A549 (cell line): ENCODE measurements around the gene TMEM164. TPM values are rescaled to one million over a fixed set of nuclear protein-coding genes. Genes with fewer than 3 reads are reported as not detected.
A peak's percentile ranks its signal among the peaks of the same experiment; 100 is the strongest.

ENCODE experiments used
- ATAC-seq, 2 experiments: fragments of 200-7000 bp in 1 of 2; fragments of >200 bp in 1 of 2; cut with Nextera tagmentation in 1 of 2; cut with Tn5 transposase in 1 of 2; 3 replicates each; pipeline versions ENCODE4 v1.8.0 to v1.9.1; 2018 to 2020; ENCODE audit warnings: mild to moderate bottlenecking in 1 of 2, moderate library complexity in 1 of 2
- CTCF ChIA-PET: fragments of 300-600 bp; sonication (Branson Sonifier 250); formaldehyde crosslinking; extraction: SDS; loops from one replicate; lab custom pipeline; 2021; ENCODE audit warnings: antibody characterized with exemption, inconsistent platforms; lab: Yijun Ruan, JAX
- POLR2A ChIA-PET: fragments of 350-600 bp; formaldehyde crosslinking; extraction: SDS; loops from one replicate; lab custom pipeline; 2021; ENCODE audit warnings: antibody characterized with exemption, inconsistent platforms; lab: Yijun Ruan, JAX
- DNase-seq, 2 experiments: peaks; one replicate each; pipeline versions ENCODE4 v3.0.0 to v3.0.0-alpha.2; 2011 to 2016; ENCODE audit warnings: low read depth in 1 of 2, low spot score in 1 of 2
- FAIRE-seq: peaks from 2 replicates; lab custom pipeline; 2011; peaks lifted over from hg19 to GRCh38; lab: Jason Lieb, UNC
- H3K27ac ChIP-seq, 2 experiments: fragments of >200 bp; sonication (Bioruptor Twin); formaldehyde crosslinking; 3 replicates each; pipeline ENCODE4 v1.5.1; 2016 to 2017
- H3K4me1 ChIP-seq: fragments of >200 bp; sonication (Bioruptor Twin); formaldehyde crosslinking; 3 replicates; pipeline ENCODE4 v1.6.1; 2016
- H3K4me2 ChIP-seq: fragments of >200 bp; sonication (Bioruptor Twin); formaldehyde crosslinking; 3 replicates; pipeline ENCODE4 v1.6.1; 2016
- H3K4me3 ChIP-seq: fragments of >200 bp; sonication (Bioruptor Twin); formaldehyde crosslinking; 3 replicates; pipeline ENCODE4 v1.5.1; 2016
- H3K9me3 ChIP-seq: fragments of >200 bp; sonication (Bioruptor Twin); formaldehyde crosslinking; 3 replicates; pipeline ENCODE4 v1.6.1; 2016
- BCL3 ChIP-seq: fragments of >200 bp; sonication (Bioruptor Twin); formaldehyde crosslinking; IDR thresholded peaks from 3 replicates; pipeline ENCODE4 v1.6.1; 2016
- BHLHE40 ChIP-seq: IDR thresholded peaks from 2 replicates; pipeline ENCODE4 v1.6.1; 2012; ENCODE audit warnings: low read depth, low read length, inconsistent platforms
- CBX2 ChIP-seq: fragments of 200-600 bp; sonication (generic); IDR thresholded peaks from 2 replicates; pipeline ENCODE4 v1.6.1; 2016; ENCODE audit warnings: low read depth, mild to moderate bottlenecking, borderline replicate concordance
- CEBPB ChIP-seq, 2 experiments: fragments of >200 bp in 1 of 2; sonication (Bioruptor Twin) in 1 of 2; formaldehyde crosslinking in 1 of 2; IDR thresholded peaks; 2 replicates each; pipeline ENCODE4 v1.6.1; 2012 to 2016
- E2F6 ChIP-seq: IDR thresholded peaks from 2 replicates; pipeline ENCODE4 v1.6.1; 2012; ENCODE audit warnings: low read depth, borderline replicate concordance
- EHMT2 ChIP-seq: fragments of 200-600 bp; sonication (generic); IDR thresholded peaks from 2 replicates; pipeline ENCODE4 v1.6.1; 2016; ENCODE audit warnings: antibody characterized with exemption, low read depth, mild to moderate bottlenecking, moderate library complexity
- FOSL2 ChIP-seq, 2 experiments: fragments of 450-650 bp in 1 of 2; fragments of >200 bp in 1 of 2; sonication (Bioruptor Twin) in 1 of 2; formaldehyde crosslinking; IDR thresholded peaks; 2 replicates each; pipeline versions ENCODE4 v1.5.0 to v1.6.1; 2016 to 2020; ENCODE audit warnings: mild to moderate bottlenecking in 1 of 2, moderate library complexity in 1 of 2
- FOXS1 ChIP-seq: fragments of 250-450 bp; sonication (Bioruptor Pico); IDR thresholded peaks from 2 replicates; pipeline ENCODE4 v1.5.0; 2020; ENCODE audit warnings: mild to moderate bottlenecking, moderate library complexity
- HDAC2 ChIP-seq: fragments of 200-600 bp; sonication (generic); IDR thresholded peaks from 2 replicates; pipeline ENCODE4 v1.6.1; 2016
- HMGXB4 ChIP-seq: fragments of 250-450 bp; sonication (Bioruptor Pico); IDR thresholded peaks from 2 replicates; pipeline ENCODE4 v1.5.0; 2021; ENCODE audit warnings: mild to moderate bottlenecking, moderate library complexity, borderline replicate concordance
- HOXA7 ChIP-seq: fragments of 250-450 bp; sonication (Bioruptor Pico); IDR thresholded peaks from 2 replicates; pipeline ENCODE4 v1.5.0; 2020; ENCODE audit warnings: mild to moderate bottlenecking, moderate library complexity
- JUN ChIP-seq, 2 experiments: fragments of >200 bp; sonication (Bioruptor Twin); formaldehyde crosslinking; IDR thresholded peaks; 2 replicates in 1 of 2; 3 replicates in 1 of 2; pipeline ENCODE4 v1.6.1; 2016 to 2017
- JUNB ChIP-seq: fragments of >200 bp; sonication (Bioruptor Twin); formaldehyde crosslinking; IDR thresholded peaks from 2 replicates; pipeline ENCODE4 v1.6.1; 2016
- MAZ ChIP-seq: fragments of 150-350 bp; IDR thresholded peaks from 2 replicates; pipeline ENCODE4 v1.6.1; 2014; ENCODE audit warnings: antibody characterized with exemption, low read depth, low read length, borderline replicate concordance
- NFE2L2 ChIP-seq: fragments of 150-350 bp; conservative IDR thresholded peaks from 2 replicates; pipeline ENCODE4 v1.6.1; 2014; ENCODE audit warnings: low read length
- POLR2AphosphoS2 ChIP-seq: conservative IDR thresholded peaks from 2 replicates; pipeline ENCODE4 v1.6.1; 2012; ENCODE audit warnings: low read length, improper control_type of control experiment, inconsistent platforms
- RAD21 ChIP-seq, 2 experiments: fragments of >200 bp in 1 of 2; sonication (Bioruptor Twin) in 1 of 2; formaldehyde crosslinking in 1 of 2; IDR thresholded peaks in 1 of 2; conservative IDR thresholded peaks in 1 of 2; 2 replicates in 1 of 2; 3 replicates in 1 of 2; pipeline ENCODE4 v1.6.1; 2012 to 2018; ENCODE audit warnings: inconsistent platforms in 1 of 2
- RARB ChIP-seq: fragments of 250-450 bp; sonication (Bioruptor Pico); IDR thresholded peaks from 2 replicates; pipeline ENCODE4 v1.8.0; 2021; ENCODE audit warnings: mild to moderate bottlenecking, moderate library complexity
- RFX5 ChIP-seq: fragments of 450-650 bp; IDR thresholded peaks from 2 replicates; pipeline ENCODE4 v1.7.1; 2014; ENCODE audit warnings: antibody characterized with exemption, mild to moderate bottlenecking, moderate library complexity
- SMC3 ChIP-seq: fragments of >200 bp; sonication (Bioruptor Twin); formaldehyde crosslinking; IDR thresholded peaks from 3 replicates; pipeline ENCODE4 v1.6.1; 2018; ENCODE audit warnings: inconsistent platforms
- TP53 ChIP-seq: fragments of 250-450 bp; sonication (Bioruptor Pico); IDR thresholded peaks from 2 replicates; pipeline ENCODE4 v1.5.0; 2021; ENCODE audit warnings: mild to moderate bottlenecking, moderate library complexity
- ZFP36 ChIP-seq: fragments of 450-650 bp; IDR thresholded peaks from 2 replicates; pipeline ENCODE4 v1.6.1; 2014; ENCODE audit warnings: borderline replicate concordance; ENCODE audit not compliant: partially characterized antibody
- ZNF302 ChIP-seq: fragments of 250-450 bp; sonication (Bioruptor Pico); IDR thresholded peaks from 2 replicates; pipeline ENCODE4 v1.9.0; 2021; ENCODE audit warnings: inconsistent platforms, mild to moderate bottlenecking, moderate library complexity
- WGBS: methylation state at CpG from one replicate; pipeline ENCODE4 v1.1.6; 2017; ENCODE audit errors: missing lambda C conversion rate; 5-methylcytosine and 5-hydroxymethylcytosine counted together
- polyA plus RNA-seq, 4 experiments: library from polyadenylated mRNA; depleted of rRNA in 3 of 4; stranded (reverse); fragments of >200 nt; fragmentation: RNase III in 1 of 4; extraction: RNeasy Plus Mini Kit Qiagen cat#74134 plus additional on column Dnase treatment in 1 of 4; gene quantifications; 2 replicates in 3 of 4; 3 replicates in 1 of 4; pipeline ENCODE4 v1.2.3, GENCODE V29; 2011 to 2017
- TF ChIP-seq, protein P1 (sequence below): IDR thresholded peaks from 2 replicates; pipeline ENCODE4 v1.6.1; 2012
- TF ChIP-seq, protein P2 (sequence below): IDR thresholded peaks from 2 replicates; pipeline ENCODE4 v1.6.1; 2012

Gene TMEM164
- polyA plus RNA-seq, 2 of the 4 experiments (the other 2 are of a cell fraction), result 32.0 to 43.7 TPM

GRCh38 chrX:110194977-110195376 is 192.1 kb downstream of the TMEM164 start:
- H3K4me1 ChIP-seq, result no peaks in the 10 kb centered on the region
- H3K4me3 ChIP-seq, result no peak overlapping the region
- DNase-seq, result no peak
- H3K27ac ChIP-seq, result no peak overlapping the region
- WGBS, result 88% methylated on average over 3 of the region's 3 CpGs
- no peak for TF ChIP-seq NFE2L2
- no peak for TF ChIP-seq MAZ
- TF ChIP-seq SMC3, result no peak
- no peak for TF ChIP-seq EHMT2
- no peak for TF ChIP-seq FOSL2 (IDR thresholded peaks at IDR 0.05)
- no peak for TF ChIP-seq FOSL2 (CRISPR knock-in tag; IDR thresholded peaks at IDR 0.05)
- no peak for TF ChIP-seq RARB (CRISPR knock-in tag)
- no peak for TF ChIP-seq POLR2AphosphoS2
- no peaks in the 10 kb centered on the region for H3K9me3 ChIP-seq
- ChIA-PET POLR2A (no interaction called here), CTCF (interaction anchor here (1.5 kb wide), 1 partner anchor 27 kb away, joined by 5 read pairs; no protein-coding TSS in a partner anchor)
- peak; percentile 18 for FAIRE-seq
- no peak for ATAC-seq
- no peak overlapping the region for H3K4me2 ChIP-seq

GRCh38 chrX:110201799-110202198 is 198.9 kb downstream of the TMEM164 start:
- no peak for ATAC-seq
- no peak overlapping the region for H3K27ac ChIP-seq
- no peak for DNase-seq
- H3K4me1 ChIP-seq, result peaks cover 12% of the 10 kb centered on the region; the same call in 1 of the 3 replicates
- peak; percentile 36 for FAIRE-seq
- ChIA-PET POLR2A (no interaction called here), CTCF (interaction anchor here (1.6 to 2.0 kb wide), 2 partner anchors 8 kb away, joined by 3 to 6 read pairs; no protein-coding TSS in a partner anchor)
- TF ChIP-seq CEBPB (IDR thresholded peaks at IDR 0.05) (peak in 1 of 2 experiments; percentile 13; a peak in 1 of 4 replicates), SMC3 (no peak)
- WGBS, result 68% methylated on average over 3 of the region's 3 CpGs
- H3K9me3 ChIP-seq, result no peaks in the 10 kb centered on the region
- H3K4me3 ChIP-seq, result no peak overlapping the region
- H3K4me2 ChIP-seq, result no peak overlapping the region

GRCh38 chrX:110204986-110205385 is 202.1 kb downstream of the TMEM164 start:
- ATAC-seq, result no peak
- no peak for FAIRE-seq
- POLR2A ChIA-PET, result no interaction called here
- no peak overlapping the region for H3K4me3 ChIP-seq
- H3K9me3 ChIP-seq, result no peaks in the 10 kb centered on the region
- H3K27ac ChIP-seq, result no peak overlapping the region
- CTCF ChIA-PET, result interaction anchor here (0.9 to 1.1 kb wide), 2 partner anchors 44 to 208 kb away, joined by 3 to 5 read pairs; no protein-coding TSS in a partner anchor
- TF ChIP-seq SMC3 (no peak), HMGXB4 (no peak), ZNF302 (CRISPR knock-in tag) (no peak), NFE2L2 (no peak), FOXS1 (CRISPR knock-in tag) (no peak), JUNB (no peak), JUN (IDR thresholded peaks at IDR 0.05) (no peak), BHLHE40 (no peak), ZFP36 (no peak), HDAC2 (no peak), E2F6 (no peak), CBX2 (no peak), POLR2AphosphoS2 (no peak), BCL3 (no peak), RFX5 (no peak), TP53 (no peak), HOXA7 (CRISPR knock-in tag) (no peak), RAD21 (conservative IDR thresholded peaks at IDR 0.05 in 1 of 2, IDR thresholded peaks at IDR 0.05 in 1 of 2) (no peak)
- TF ChIP-seq, protein P1, sequence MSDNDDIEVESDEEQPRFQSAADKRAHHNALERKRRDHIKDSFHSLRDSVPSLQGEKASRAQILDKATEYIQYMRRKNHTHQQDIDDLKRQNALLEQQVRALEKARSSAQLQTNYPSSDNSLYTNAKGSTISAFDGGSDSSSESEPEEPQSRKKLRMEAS, result no peak
- TF ChIP-seq, protein P2, sequence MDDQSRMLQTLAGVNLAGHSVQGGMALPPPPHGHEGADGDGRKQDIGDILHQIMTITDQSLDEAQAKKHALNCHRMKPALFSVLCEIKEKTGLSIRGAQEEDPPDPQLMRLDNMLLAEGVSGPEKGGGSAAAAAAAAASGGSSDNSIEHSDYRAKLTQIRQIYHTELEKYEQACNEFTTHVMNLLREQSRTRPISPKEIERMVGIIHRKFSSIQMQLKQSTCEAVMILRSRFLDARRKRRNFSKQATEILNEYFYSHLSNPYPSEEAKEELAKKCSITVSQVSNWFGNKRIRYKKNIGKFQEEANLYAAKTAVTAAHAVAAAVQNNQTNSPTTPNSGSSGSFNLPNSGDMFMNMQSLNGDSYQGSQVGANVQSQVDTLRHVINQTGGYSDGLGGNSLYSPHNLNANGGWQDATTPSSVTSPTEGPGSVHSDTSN, result no peak
- DNase-seq, result no peak
- H3K4me1 ChIP-seq, result peaks cover 27% of the 10 kb centered on the region
- no peak overlapping the region for H3K4me2 ChIP-seq
